ENCODE results near the gene PTCHD1.

The PTCHD1 gene

DNA sequence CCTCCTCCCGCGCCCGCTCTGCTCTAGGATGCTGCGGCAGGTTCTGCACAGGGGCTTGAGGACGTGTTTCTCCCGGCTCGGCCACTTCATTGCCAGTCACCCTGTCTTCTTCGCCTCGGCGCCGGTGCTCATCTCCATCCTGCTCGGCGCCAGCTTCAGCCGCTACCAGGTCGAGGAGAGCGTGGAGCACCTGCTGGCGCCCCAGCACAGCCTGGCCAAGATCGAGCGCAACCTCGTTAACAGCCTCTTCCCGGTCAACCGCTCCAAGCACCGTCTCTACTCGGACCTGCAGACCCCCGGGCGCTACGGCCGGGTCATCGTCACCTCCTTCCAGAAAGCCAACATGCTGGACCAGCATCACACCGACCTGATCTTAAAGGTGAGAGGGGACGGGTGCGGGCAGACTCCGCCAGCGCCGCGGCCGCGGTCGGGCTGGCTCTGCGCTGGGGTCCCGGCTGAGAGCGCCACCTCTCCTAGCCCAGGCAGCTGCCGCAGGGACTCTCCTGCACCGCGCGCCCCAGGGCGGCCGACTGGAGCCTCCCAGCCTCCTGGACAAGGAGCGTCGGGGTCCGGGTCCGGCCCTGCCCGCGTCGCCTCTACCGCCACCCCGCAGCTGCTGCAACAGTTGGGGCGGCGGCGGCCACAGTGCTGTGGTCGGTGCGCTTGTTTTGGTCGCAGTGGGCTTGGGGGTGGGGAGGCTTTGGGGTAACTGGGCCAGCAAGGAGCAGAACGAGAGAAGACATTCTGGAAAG lies at the start of gene PTCHD1:
Gene PTCHD1, plus strand, starts transcription at position 2 of the 752 bp plus-strand sequence. Its CDS starts 27 bp downstream, at position 29.
- H3K36me3 ChIP-seq: no peaks in the 10 kb centered on the region
- intact Hi-C loops (cut with DNase I; ENCODE audit: low total_unique reads): no loop called here
- no peaks in the 10 kb centered on the region for H3K9me3 ChIP-seq
- peaks cover 0 to 16% (median 7%) of the 10 kb centered on the region in 4 donors for H3K4me1 ChIP-seq
- peak within 1 kb of the TSS; percentile 68 to 72 for H3K27ac ChIP-seq
- no peak for DNase-seq
- H3K27me3 ChIP-seq: no peaks in the 10 kb centered on the region
- TF ChIP-seq, protein P1, sequence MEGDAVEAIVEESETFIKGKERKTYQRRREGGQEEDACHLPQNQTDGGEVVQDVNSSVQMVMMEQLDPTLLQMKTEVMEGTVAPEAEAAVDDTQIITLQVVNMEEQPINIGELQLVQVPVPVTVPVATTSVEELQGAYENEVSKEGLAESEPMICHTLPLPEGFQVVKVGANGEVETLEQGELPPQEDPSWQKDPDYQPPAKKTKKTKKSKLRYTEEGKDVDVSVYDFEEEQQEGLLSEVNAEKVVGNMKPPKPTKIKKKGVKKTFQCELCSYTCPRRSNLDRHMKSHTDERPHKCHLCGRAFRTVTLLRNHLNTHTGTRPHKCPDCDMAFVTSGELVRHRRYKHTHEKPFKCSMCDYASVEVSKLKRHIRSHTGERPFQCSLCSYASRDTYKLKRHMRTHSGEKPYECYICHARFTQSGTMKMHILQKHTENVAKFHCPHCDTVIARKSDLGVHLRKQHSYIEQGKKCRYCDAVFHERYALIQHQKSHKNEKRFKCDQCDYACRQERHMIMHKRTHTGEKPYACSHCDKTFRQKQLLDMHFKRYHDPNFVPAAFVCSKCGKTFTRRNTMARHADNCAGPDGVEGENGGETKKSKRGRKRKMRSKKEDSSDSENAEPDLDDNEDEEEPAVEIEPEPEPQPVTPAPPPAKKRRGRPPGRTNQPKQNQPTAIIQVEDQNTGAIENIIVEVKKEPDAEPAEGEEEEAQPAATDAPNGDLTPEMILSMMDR (IDR thresholded peaks at IDR 0.05): no peak
- peak within 1 kb of the TSS; percentile 59 to 67 for H3K4me3 ChIP-seq

DNA sequence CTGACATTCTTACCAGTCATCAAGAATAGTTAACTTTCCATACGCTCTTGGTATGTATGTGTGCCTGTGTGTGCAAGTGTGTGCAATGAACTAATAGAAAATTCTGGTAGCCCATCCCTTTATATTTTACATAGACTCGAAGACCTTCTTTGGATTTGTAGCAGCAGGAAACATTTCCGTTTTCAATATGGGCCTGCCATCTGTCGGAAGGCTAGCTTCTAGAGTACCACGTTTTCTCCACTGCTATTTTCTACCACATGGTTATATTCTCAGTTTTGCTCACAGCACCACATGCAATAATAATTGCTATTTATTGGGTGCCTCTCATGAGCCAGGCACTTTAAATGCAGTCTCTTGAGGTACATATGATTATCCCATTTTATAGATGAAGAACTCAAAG lies 47.9 kb upstream of the PTCHD1 start:
- intact Hi-C loops (cut with DNase I; ENCODE audit: low total_unique reads): no loop called here
- TF ChIP-seq, protein P1 (IDR thresholded peaks at IDR 0.05): no peak
- Histone ChIP-seq H3K36me3 (no peaks in the 10 kb centered on the region), H3K4me1 (no peaks in the 10 kb centered on the region), H3K27me3 (no peaks in the 10 kb centered on the region), H3K27ac (no peak overlapping the region), H3K9me3 (no peaks in the 10 kb centered on the region), H3K4me3 (no peak overlapping the region)
- DNase-seq: no peak

DNA sequence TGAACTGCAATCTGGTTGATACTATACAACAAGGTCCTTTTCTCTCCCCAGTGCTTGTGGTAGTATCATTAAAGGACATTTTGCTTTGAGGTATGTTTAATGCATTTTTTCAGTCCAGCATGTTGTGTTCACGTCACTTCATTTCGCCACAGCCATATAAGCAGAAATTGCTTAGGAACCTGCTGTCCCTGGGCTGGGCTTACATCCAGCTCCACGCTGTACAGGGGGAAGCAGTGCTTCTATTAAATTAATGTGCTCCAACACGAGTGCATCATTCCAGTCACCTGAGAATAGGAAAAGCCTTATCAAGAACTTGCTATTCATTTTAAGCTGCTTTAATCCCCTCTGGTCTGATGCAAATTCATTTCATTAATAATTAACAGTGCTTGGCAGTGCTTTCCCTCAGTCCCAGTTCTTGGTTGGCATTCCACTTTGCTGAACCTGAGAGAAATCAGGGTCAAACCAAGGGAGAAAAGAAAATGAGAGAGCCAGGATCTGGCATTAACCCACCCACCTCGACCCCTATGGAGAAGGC lies 47.4 kb upstream of the PTCHD1 start:
- TF ChIP-seq, protein P1 (IDR thresholded peaks at IDR 0.05): no peak
- intact Hi-C loops (cut with DNase I; ENCODE audit: low total_unique reads): no loop called here
- no peaks in the 10 kb centered on the region for H3K27me3 ChIP-seq
- no peak overlapping the region for H3K27ac ChIP-seq
- no peak overlapping the region for H3K4me3 ChIP-seq
- no peaks in the 10 kb centered on the region for H3K36me3 ChIP-seq
- no peaks in the 10 kb centered on the region for H3K4me1 ChIP-seq
- H3K9me3 ChIP-seq: no peaks in the 10 kb centered on the region
- no peak for DNase-seq

DNA sequence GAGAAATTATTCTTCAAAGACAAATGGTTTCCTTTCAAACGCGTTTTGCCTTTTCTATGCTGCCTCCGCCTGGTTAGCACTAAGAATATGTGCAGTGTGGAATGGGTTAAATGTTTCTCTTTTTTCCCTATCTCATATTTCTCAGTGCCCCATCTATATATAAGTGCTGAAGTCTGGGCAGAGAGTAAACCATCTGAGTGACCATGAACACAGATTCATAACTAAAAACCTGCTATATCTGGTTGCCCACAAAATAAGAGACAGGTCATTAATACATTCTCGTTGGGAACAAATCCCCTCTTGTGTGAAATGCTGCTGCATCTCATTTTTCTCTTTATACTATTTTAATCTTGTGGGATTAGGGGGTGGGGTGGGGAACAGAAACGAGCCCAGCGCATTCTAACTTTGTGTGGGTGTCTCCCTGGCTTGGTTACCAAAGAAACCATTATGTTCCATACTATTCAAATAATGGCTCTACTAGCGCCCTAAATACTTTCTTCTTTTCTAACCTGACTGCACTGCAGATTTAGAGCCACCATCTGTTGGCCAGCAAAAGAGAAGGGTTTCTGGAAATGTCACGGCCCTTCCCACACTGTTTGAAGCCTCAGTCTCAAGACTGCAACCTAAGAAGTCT lies 42.2 kb upstream of the PTCHD1 start:
- Histone ChIP-seq H3K9me3 (no peaks in the 10 kb centered on the region), H3K27me3 (no peaks in the 10 kb centered on the region), H3K36me3 (no peaks in the 10 kb centered on the region), H3K27ac (peak overlapping the region in 1 of 2 donors; percentile 15), H3K4me3 (no peak overlapping the region), H3K4me1 (peaks cover 0 to 8% (median 1%) of the 10 kb centered on the region in 4 donors)
- TF ChIP-seq, protein P1 (IDR thresholded peaks at IDR 0.05): no peak
- intact Hi-C loops (cut with DNase I; ENCODE audit: low total_unique reads): no loop called here
- DNase-seq: no peak

DNA sequence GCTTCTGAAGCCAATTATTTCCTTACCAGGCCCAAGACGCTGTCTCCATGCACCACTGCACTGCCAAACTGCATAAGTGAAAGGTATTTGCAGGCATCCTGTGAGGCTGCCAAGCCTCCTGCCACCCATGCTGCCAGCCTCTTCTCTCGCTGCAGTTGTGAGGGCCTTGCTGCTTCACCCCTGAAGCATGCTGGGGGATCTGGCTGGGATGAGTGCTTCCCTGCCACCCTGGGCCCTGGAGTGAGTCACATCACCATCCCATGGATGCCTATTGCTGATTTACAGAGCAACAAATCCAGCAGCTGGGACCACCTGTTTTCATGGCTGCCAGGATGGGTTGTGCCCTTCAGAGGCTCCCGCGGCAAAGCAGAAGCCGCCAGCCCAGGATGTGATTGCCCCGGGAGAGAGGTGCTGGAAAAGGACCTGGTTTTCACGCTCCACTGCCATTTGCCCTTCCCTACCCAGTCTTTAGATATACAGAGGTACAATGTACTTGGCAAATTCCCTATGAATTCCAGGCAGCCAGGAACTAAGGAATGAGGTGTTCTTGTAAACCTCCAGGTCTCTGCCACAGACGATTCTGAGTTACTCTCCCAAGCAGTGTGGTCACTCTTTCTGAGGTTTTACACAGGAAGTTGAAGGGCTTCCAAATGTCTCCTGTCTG lies 41.5 kb upstream of the PTCHD1 start:
- H3K4me3 ChIP-seq: no peak overlapping the region
- intact Hi-C loops (cut with DNase I; ENCODE audit: low total_unique reads): no loop called here
- peak in 1 of 2 donors; percentile 59 for DNase-seq

More for the DNA sequence above, 41.5 kb upstream of the PTCHD1 start:
- Histone ChIP-seq H3K27ac (peak overlapping the region in 1 of 2 donors; percentile 15), H3K4me1 (peaks cover 0 to 8% (median 1%) of the 10 kb centered on the region in 4 donors), H3K36me3 (no peaks in the 10 kb centered on the region), H3K27me3 (no peaks in the 10 kb centered on the region), H3K9me3 (no peaks in the 10 kb centered on the region)
- TF ChIP-seq, protein P1 (IDR thresholded peaks at IDR 0.05): no peak

Measured in tibial artery (tissue), 4 donors.